Measurements from ENCODE around the gene ANO3.

- TF ChIP-seq, protein P1, sequence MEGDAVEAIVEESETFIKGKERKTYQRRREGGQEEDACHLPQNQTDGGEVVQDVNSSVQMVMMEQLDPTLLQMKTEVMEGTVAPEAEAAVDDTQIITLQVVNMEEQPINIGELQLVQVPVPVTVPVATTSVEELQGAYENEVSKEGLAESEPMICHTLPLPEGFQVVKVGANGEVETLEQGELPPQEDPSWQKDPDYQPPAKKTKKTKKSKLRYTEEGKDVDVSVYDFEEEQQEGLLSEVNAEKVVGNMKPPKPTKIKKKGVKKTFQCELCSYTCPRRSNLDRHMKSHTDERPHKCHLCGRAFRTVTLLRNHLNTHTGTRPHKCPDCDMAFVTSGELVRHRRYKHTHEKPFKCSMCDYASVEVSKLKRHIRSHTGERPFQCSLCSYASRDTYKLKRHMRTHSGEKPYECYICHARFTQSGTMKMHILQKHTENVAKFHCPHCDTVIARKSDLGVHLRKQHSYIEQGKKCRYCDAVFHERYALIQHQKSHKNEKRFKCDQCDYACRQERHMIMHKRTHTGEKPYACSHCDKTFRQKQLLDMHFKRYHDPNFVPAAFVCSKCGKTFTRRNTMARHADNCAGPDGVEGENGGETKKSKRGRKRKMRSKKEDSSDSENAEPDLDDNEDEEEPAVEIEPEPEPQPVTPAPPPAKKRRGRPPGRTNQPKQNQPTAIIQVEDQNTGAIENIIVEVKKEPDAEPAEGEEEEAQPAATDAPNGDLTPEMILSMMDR (IDR thresholded peaks at IDR 0.05) = no peak
- TF ChIP-seq POLR2A (IDR thresholded peaks at IDR 0.05) (no peak), POLR2AphosphoS5 (IDR thresholded peaks at IDR 0.05; ENCODE audit: insufficient read depth in 1 of 2, low read depth in 1 of 2) (no peak)
Observed at GRCh38 chr11:26457636-26458035, 125.7 kb downstream of the ANO3 start.

Measured in vagina (tissue), 2 donors.